ENCODE results near the gene KIFC3.

GRCh38 chr16:57807968-57808528, 5.8 kb upstream of the KIFC3 start:
- no peak for TF ChIP-seq CTCF (IDR thresholded peaks at IDR 0.05; ENCODE audit: low read depth, low read length)
- peak; percentile 12 for TF ChIP-seq POLR2A (IDR thresholded peaks at IDR 0.05; ENCODE audit: extremely low read depth, insufficient read length)
- peak; percentile 68 for TF ChIP-seq MYC (IDR thresholded peaks at IDR 0.05; ENCODE audit: low read depth, low read length)
